Kidney (tissue), 14 donors: ENCODE results near the gene TUBA4A. TPM values are rescaled to one million over a fixed set of nuclear protein-coding genes. Genes with fewer than 3 reads are reported as not detected.

Experiments used
- DNase-seq, 5 donors: peaks; one replicate each; pipeline ENCODE4 v3.0.0-alpha.2; 2013 to 2020
- FAIRE-seq: peaks from 2 replicates; lab custom pipeline; 2012; peaks lifted over from hg19 to GRCh38; lab: Jason Lieb, UNC
- H3K27ac ChIP-seq, 2 donors: one replicate each; pipeline ENCODE4 v1.7.0; 2013; ENCODE audit warnings: low read depth in 2 of 2, low read length in 2 of 2, inconsistent platforms in 1 of 2
- H3K27me3 ChIP-seq: one replicate; pipeline ENCODE4 v1.7.1; 2013; ENCODE audit warnings: low read length, inconsistent platforms; ENCODE audit not compliant: control insufficient read depth, insufficient read depth
- H3K36me3 ChIP-seq, 3 donors: one replicate each; pipeline versions ENCODE4 v1.7.0 to v1.7.1; 2013; ENCODE audit warnings: low read length in 3 of 3, control low read depth in 1 of 3, inconsistent platforms in 1 of 3; ENCODE audit not compliant: insufficient read depth in 3 of 3, control insufficient read depth in 2 of 3
- H3K4me1 ChIP-seq, 3 donors: one replicate each; pipeline versions ENCODE4 v1.7.0 to v1.7.1; 2013; ENCODE audit warnings: low read length in 3 of 3, inconsistent platforms in 1 of 3, low read depth in 1 of 3; ENCODE audit not compliant: control insufficient read depth in 2 of 3, insufficient read depth in 2 of 3
- H3K4me3 ChIP-seq, 3 donors: one replicate each; pipeline versions ENCODE4 v1.7.0 to v1.8.1; 2013; ENCODE audit warnings: low read length in 3 of 3, control low read depth in 1 of 3, inconsistent platforms in 1 of 3
- H3K9ac ChIP-seq, 3 donors: one replicate each; pipeline versions ENCODE4 v1.7.0 to v1.7.1; 2013; ENCODE audit warnings: low read length in 3 of 3, control low read depth in 1 of 3, inconsistent platforms in 1 of 3
- H3K9me3 ChIP-seq, 3 donors: one replicate each; pipeline versions ENCODE4 v1.7.0 to v1.7.1; 2013; ENCODE audit warnings: low read length in 3 of 3, control low read depth in 1 of 3, inconsistent platforms in 1 of 3; ENCODE audit not compliant: control insufficient read depth in 2 of 3, insufficient read depth in 1 of 3
- intact Hi-C: fragments of 100-400 bp; cut with DNase I; formaldehyde crosslinking; loops from one replicate; pipeline ENCODE4 v1.11.1; 2022
- polyA plus RNA-seq: library from polyadenylated mRNA; stranded (reverse); fragments of 350-450 nt; fragmentation: Illumina TruSeq; extraction: RNeasy Lipid Tissue Mini Kit (QIAGEN cat#74804); gene quantifications from one replicate; pipeline ENCODE4 v1.2.3, GENCODE V29; 2014; ENCODE audit warnings: low read depth, low replicate concordance; ENCODE audit not compliant: insufficient read depth
- total RNA-seq: library from RNA; stranded (reverse); fragmentation: NEBNext Ultra II Directional; extraction: Animal tissue kit (Norgen Biotek cat#: 25700); gene quantifications from one replicate; pipeline ENCODE4 v1.2.1, GENCODE V29; 2021
- TF ChIP-seq, protein P1 (sequence below): IDR thresholded peaks from 3 replicates; pipeline ENCODE4 v1.5.1; 2012; ENCODE audit warnings: mild to moderate bottlenecking, moderate library complexity, borderline replicate concordance; ENCODE audit not compliant: insufficient read depth; ENCODE audit errors: extremely low read depth
- donor health status: control.
- donor health status: control.
- donor health status: control.
- donor health status: control.
- donor health status: control.
- donor health status: DM: yes; HTN: yes; CAD: no.
- donor health status: Normal renal cell carcinoma (clear cell type).

Gene TUBA4A
- total and polyA plus RNA-seq, 2 donors from 2014 or later: 49.4 to 156 TPM

DNA sequence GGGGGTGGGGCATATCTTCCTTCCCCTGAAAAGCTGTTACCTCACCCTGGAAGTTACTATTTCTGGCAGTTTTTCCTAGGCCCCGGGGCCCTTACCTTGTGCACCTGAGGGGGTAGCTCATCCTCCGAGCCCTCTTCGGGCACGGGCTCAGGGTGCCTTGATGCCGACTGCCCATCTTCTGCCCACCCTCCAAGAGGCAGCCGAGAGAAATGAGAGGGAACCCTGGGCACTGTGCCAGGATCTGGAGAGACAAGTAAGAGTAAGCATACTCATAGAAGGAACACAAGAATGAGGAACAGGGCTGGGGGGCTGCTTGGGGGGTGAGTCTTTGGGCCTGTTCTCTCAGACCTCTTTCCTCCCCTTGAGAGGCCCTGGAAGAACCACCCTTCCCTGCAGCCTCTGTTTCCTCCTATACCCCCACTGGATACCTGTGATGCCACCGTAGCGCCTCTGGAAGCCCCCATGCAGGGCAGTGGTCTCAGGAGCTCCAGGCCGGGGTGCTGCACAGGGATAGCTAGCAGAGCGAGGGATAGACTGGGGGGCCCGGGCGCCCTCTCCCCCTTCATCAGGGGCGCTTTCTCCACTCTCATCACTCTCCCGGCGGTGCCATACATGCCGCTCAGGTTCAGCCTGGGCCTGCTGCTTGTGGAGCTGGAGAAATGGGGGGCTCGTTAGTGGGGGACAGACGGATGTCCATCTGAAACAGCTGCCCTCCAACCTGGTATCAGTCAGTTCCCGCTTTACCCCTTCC, 32.9 kb downstream of the TUBA4A start:
- TF ChIP-seq, protein P1, sequence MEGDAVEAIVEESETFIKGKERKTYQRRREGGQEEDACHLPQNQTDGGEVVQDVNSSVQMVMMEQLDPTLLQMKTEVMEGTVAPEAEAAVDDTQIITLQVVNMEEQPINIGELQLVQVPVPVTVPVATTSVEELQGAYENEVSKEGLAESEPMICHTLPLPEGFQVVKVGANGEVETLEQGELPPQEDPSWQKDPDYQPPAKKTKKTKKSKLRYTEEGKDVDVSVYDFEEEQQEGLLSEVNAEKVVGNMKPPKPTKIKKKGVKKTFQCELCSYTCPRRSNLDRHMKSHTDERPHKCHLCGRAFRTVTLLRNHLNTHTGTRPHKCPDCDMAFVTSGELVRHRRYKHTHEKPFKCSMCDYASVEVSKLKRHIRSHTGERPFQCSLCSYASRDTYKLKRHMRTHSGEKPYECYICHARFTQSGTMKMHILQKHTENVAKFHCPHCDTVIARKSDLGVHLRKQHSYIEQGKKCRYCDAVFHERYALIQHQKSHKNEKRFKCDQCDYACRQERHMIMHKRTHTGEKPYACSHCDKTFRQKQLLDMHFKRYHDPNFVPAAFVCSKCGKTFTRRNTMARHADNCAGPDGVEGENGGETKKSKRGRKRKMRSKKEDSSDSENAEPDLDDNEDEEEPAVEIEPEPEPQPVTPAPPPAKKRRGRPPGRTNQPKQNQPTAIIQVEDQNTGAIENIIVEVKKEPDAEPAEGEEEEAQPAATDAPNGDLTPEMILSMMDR: no peak
- H3K36me3 ChIP-seq: peaks cover 9 to 64% (median 38%) of the 10 kb centered on the region in 3 donors
- no peak overlapping the region for H3K4me3 ChIP-seq
- FAIRE-seq: no peak
- DNase-seq: peak in 1 of 5 donors; percentile 68
- no peak overlapping the region for H3K9ac ChIP-seq
- no peak overlapping the region for H3K27ac ChIP-seq
- peaks cover 0 to 16% (median 6%) of the 10 kb centered on the region in 3 donors for H3K4me1 ChIP-seq
- intact Hi-C loops: no loop called here
- no peaks in the 10 kb centered on the region for H3K9me3 ChIP-seq
- H3K27me3 ChIP-seq: no peaks in the 10 kb centered on the region

DNA sequence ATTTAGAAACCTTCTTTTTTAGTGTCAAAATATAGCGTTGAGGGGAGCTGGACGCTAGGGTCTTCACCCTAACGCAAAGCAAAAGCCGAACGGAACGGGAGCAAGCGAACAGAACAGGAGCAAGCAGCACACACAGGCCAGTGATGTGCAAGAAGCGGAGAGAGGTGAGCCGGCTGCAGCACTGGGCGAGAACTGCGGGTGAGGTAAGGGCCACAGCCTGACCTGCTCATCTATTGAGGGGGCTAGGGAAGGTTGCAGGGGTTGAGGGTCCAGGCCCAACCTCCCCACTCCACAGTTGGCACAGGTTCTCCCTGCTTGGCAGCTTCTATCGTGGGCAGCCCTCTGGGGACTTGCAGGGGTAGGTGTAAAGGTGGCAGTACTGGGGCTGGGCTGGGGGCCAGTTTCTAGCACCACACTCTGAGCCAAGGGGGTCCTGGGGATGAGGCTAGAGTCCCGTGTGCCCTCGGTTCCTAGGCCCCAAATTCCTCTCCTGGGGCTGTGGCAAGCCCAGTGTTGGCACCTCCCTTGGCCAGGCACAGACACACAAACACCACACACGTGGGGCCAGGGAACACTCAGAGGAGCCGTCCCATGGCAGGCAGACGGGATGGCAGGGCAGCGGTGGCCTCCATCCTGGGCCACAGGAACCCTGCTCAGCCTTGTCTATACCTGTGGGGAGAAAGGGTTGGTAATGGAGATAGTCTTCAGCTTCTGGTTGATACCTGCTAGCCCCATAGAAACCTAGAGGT, 33.8 kb downstream of the TUBA4A start:
- Histone ChIP-seq H3K9me3 (no peaks in the 10 kb centered on the region), H3K36me3 (peaks cover 6 to 55% (median 33%) of the 10 kb centered on the region in 3 donors), H3K27me3 (no peaks in the 10 kb centered on the region), H3K9ac (peak overlapping the region in 1 of 3 donors; percentile 71), H3K27ac (no peak overlapping the region), H3K4me3 (no peak overlapping the region), H3K4me1 (peaks cover 0 to 16% (median 6%) of the 10 kb centered on the region in 3 donors)
- DNase-seq (peak in 1 of 5 donors; percentile 72), FAIRE-seq (no peak)
- intact Hi-C loops: no loop called here
- TF ChIP-seq, protein P1: no peak

DNA sequence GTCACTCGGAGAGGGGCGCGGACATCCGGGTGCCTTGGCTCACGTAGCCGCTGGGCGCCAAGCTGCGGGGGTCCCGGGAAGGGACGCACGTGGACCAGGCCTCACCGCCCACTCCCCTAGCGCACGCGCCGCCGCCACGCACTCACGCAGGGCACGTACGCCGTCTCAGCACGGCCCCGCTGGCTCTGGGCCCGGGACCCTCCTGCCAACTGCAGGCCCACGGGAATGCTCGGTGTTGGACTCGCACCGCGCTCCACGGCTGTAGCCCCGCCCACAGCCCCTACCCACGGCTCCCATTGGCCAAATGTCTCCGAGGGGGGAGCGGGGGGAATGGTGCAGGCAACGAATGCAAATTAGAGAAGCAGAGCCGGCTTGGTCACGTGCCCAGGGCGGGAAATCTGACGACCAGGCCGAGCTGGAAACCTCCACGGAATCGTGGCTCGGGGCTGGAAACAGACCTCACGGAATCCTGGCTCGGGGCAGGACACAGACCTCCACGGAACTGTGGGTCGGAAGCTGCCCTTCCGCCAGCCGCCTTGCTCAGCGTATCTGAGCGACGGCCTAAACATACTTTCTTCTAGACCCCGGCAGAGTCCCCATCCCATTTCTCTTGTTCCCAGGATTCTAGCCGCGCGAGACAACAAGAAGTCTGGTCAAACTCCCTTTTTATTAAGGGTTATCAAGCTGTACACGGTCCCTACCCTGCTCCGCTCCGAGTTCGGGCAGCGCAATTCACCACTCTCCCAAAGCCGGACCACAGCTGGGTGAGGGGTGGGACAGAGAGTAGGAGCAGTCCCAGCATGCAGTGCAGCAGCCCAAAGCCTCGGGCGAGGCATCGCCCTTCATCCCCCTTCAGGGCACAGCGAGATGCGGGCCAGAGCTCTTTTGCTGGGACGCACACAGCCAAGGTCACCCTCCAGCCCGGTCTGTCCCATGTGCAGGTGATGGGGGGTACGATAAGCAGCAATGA, 34.7 kb downstream of the TUBA4A start, which contains the start of gene ABCB6:
TSS of gene ABCB6 (minus strand) at position 227 of the 970 bp plus-strand sequence. CDS start 285 bp downstream, outside the sequence.
- peak within 1 kb of the TSS; percentile 85 to 88 for H3K27ac ChIP-seq
- H3K27me3 ChIP-seq: no peaks in the 10 kb centered on the region
- H3K4me1 ChIP-seq: peaks cover 0 to 16% (median 6%) of the 10 kb centered on the region in 3 donors
- FAIRE-seq (peak; percentile 66), DNase-seq (peak; percentile 96 to 99 (median 97))
- intact Hi-C loops: no loop called here
- H3K36me3 ChIP-seq: peaks cover 6 to 52% (median 27%) of the 10 kb centered on the region in 3 donors
- TF ChIP-seq, protein P1: peak; percentile 2
- peak within 1 kb of the TSS; percentile 22 to 71 (median 43) for H3K9ac ChIP-seq
- no peaks in the 10 kb centered on the region for H3K9me3 ChIP-seq
- H3K4me3 ChIP-seq: peak within 1 kb of the TSS; percentile 50 to 64 (median 55)
